GM21737 (cell line): ENCODE results near the gene KMT5C.

Experiments
- ATAC-seq: cut with Tn5 transposase; IDR thresholded peaks from one replicate; pipeline ENCODE4 v1.9.1; 2021; ENCODE audit warnings: mild to moderate bottlenecking, moderate library complexity; ENCODE audit not compliant: unreplicated experiment

KMT5C gene

GRCh38 chr19:55339105-55339888 lies at the start of gene KMT5C:
Gene KMT5C, plus strand, starts transcription at chr19:55339876. Its CDS starts 2,061 bp downstream, at chr19:55341937.
- ATAC-seq, result peak; percentile 70

GRCh38 chr19:55297267-55297666 lies 42.4 kb upstream of the KMT5C start:
- no peak for ATAC-seq

- ATAC-seq, result no peak
Measured at GRCh38 chr19:55299991-55300390, 39.7 kb upstream of the KMT5C start.

GRCh38 chr19:55300886-55301458 lies 38.7 kb upstream of the KMT5C start:
- ATAC-seq, result no peak

- ATAC-seq, result peak; percentile 49
Measured at GRCh38 chr19:55301459-55302317, 38.0 kb upstream of the KMT5C start.

GRCh38 chr19:55302318-55302703 lies 37.4 kb upstream of the KMT5C start:
- no peak for ATAC-seq

- no peak for ATAC-seq
Measured at GRCh38 chr19:55303477-55303876, 36.2 kb upstream of the KMT5C start.

GRCh38 chr19:55304279-55304978 lies 35.2 kb upstream of the KMT5C start:
- no peak for ATAC-seq

- no peak for ATAC-seq
Measured at GRCh38 chr19:55304980-55305379, 34.7 kb upstream of the KMT5C start.

GRCh38 chr19:55305491-55305890 lies 34.2 kb upstream of the KMT5C start:
- ATAC-seq, result no peak

GRCh38 chr19:55305983-55306562 lies 33.6 kb upstream of the KMT5C start:
- no peak for ATAC-seq

GRCh38 chr19:55306712-55307111 lies 33.0 kb upstream of the KMT5C start:
- ATAC-seq, result no peak

- no peak for ATAC-seq
Measured at GRCh38 chr19:55308281-55308680, 31.4 kb upstream of the KMT5C start.

GRCh38 chr19:55309448-55309847 lies 30.2 kb upstream of the KMT5C start:
- no peak for ATAC-seq

GRCh38 chr19:55310498-55310897 lies 29.2 kb upstream of the KMT5C start:
- ATAC-seq, result no peak

- ATAC-seq, result no peak
Measured at GRCh38 chr19:55311397-55311796, 28.3 kb upstream of the KMT5C start.

GRCh38 chr19:55311797-55312196 lies 27.9 kb upstream of the KMT5C start:
- no peak for ATAC-seq

GRCh38 chr19:55312621-55313512 lies 26.8 kb upstream of the KMT5C start:
- no peak for ATAC-seq

GRCh38 chr19:55314396-55314795 lies 25.3 kb upstream of the KMT5C start:
- no peak for ATAC-seq
